Heart right ventricle (tissue), 16 donors: ENCODE results near the gene PLEKHO2. TPM values are rescaled to one million over a fixed set of nuclear protein-coding genes. Genes with fewer than 3 reads are reported as not detected.

Experiments used
- ATAC-seq, 8 donors: fragments of 200-7000 bp; cut with Tn5 transposase; one replicate each; pipeline ENCODE4 v1.9.1; 2020; ENCODE audit warnings: mild to moderate bottlenecking in 8 of 8, moderate library complexity in 8 of 8, moderate number of reproducible peaks in 1 of 8
- DNase-seq, 2 donors: peaks; one replicate each; pipeline ENCODE4 v3.0.0-alpha.2; 2020
- H3K27ac ChIP-seq, 10 donors: fragments of 200-600 bp; sonication (generic) in 2 of 10; one replicate each; pipeline versions ENCODE4 v1.5.0 to v1.8.0; 2020 to 2022; ENCODE audit warnings: mild to moderate bottlenecking in 3 of 10
- H3K27me3 ChIP-seq, 7 donors: fragments of 200-600 bp; one replicate each; pipeline ENCODE4 v1.8.0; 2021 to 2022; ENCODE audit warnings: mild to moderate bottlenecking in 2 of 7
- H3K36me3 ChIP-seq, 9 donors: fragments of 200-600 bp; sonication (generic) in 1 of 9; one replicate each; pipeline versions ENCODE4 v1.5.0 to v1.8.0; 2020 to 2022; ENCODE audit warnings: mild to moderate bottlenecking in 2 of 9
- H3K4me1 ChIP-seq, 9 donors: fragments of 200-600 bp; sonication (generic) in 1 of 9; one replicate each; pipeline versions ENCODE4 v1.5.0 to v1.8.0; 2020 to 2022; ENCODE audit warnings: mild to moderate bottlenecking in 4 of 9
- H3K4me3 ChIP-seq, 10 donors: fragments of 200-600 bp; sonication (generic) in 2 of 10; one replicate each; pipeline versions ENCODE4 v1.5.0 to v1.8.0; 2020 to 2022; ENCODE audit warnings: mild to moderate bottlenecking in 7 of 10, moderate library complexity in 2 of 10
- H3K9me3 ChIP-seq, 11 donors: fragments of 200-600 bp in 10 of 11; sonication (generic) in 2 of 11; one replicate each; pipeline versions ENCODE4 v1.5.0 to v1.8.0; 2013 to 2022; ENCODE audit warnings: mild to moderate bottlenecking in 2 of 11, control low read depth in 1 of 11, moderate library complexity in 1 of 11
- WGBS, 2 donors: extraction: QIAGEN DNeasy Blood & Tissue Kit; methylation state at CpG; one replicate each; pipeline ENCODE4 v1.1.7; 2013; ENCODE audit warnings: inconsistent platforms in 1 of 2; 5-methylcytosine and 5-hydroxymethylcytosine counted together
- intact Hi-C, 10 donors: fragments of 100-400 bp; cut with DNase I; formaldehyde crosslinking; loops; one replicate each; pipeline versions ENCODE4 v1.11.1 to v1.14.2; 2022
- polyA plus RNA-seq, 2 donors: library from polyadenylated mRNA; stranded (reverse); fragments of 200-250 nt; gene quantifications; one replicate each; pipeline ENCODE4 v1.2.3, GENCODE V29; 2013
- total RNA-seq, 10 donors: library from RNA; stranded (reverse); fragmentation: NEBNext Ultra II Directional in 3 of 10; extraction: Animal tissue kit (Norgen Biotek cat#: 25700) in 3 of 10; gene quantifications; one replicate each; pipeline versions ENCODE4 v1.2.1 to v1.2.4, GENCODE V29; 2021 to 2023
- TF ChIP-seq, protein P1 (sequence below), 9 donors: fragments of 200-600 bp; sonication (generic) in 2 of 9; IDR thresholded peaks; one replicate each; pipeline versions ENCODE4 v1.5.0 to v1.8.0; 2021 to 2022; ENCODE audit warnings: antibody characterized with exemption in 9 of 9, mild to moderate bottlenecking in 5 of 9, moderate library complexity in 1 of 9
- donor health status: Arrhythmogenic right ventricular cardiomyopathy.
- donor health status: ischemic (EF 13 %, LVEDD 7.1; RV severe dilation, severe dysfunction).
- donor health status: healthy with polysubstance abuse.
- donor health status: DM: no; HTN: yes; CAD: no.
- donor health status: DM: no; HTN: no; CAD: no.
- donor health status: ischemic (EF 25% LVEDD 6.9; RV normal size, moderate dysfunction).
- donor health status: ischemic (EF 25% LVEDD 5.7; RV mildly dilated, moderate dysfunction).
- donor health status: healthy.
- donor health status: DM: yes; HTN: yes; CAD: no.
- donor health status: Ischemic cardiomyopathy.
- donor health status: ischemic (EF 35%, LVEDD 5.7; RV mildly dilated, moderate dysfunction).
- donor health status: nonischemic (EF 11% LVEDD 7.7; RV severe dilation, severe dysfunction).
- donor health status: DM: yes; HTN: yes; CAD: no.
- donor health status: PGD.
- donor health status: ischemic (EF 29% LVEDD 5.4; RV normal size, mild dysfunction).
- donor health status: nonischemic (EF 23%, LVEDD 6.1; RV moderate dilation, normal function).

Gene PLEKHO2
- total and polyA plus RNA-seq, 12 donors: 5.9 to 24.2 (median 9.7) TPM

DNA sequence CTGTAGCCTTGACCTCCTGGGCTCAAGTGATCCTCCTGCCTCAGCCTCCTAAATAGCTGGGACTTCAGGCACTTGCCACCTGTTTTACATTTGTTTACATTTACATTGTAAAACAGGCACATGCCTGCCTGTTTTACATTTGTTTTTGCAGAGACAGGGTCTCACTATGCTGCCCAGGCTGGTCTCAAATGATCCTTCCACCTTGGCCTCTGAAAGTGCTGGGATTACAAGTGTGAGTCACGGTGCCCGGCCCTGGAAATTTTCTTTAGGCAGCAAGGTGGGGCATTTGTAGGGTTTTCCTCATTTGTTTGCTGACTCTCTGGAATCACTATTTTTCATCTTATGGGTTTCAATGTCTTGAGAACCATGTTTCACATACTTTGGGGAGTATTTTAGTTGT lies 41.2 kb upstream of the PLEKHO2 start:
- TF ChIP-seq, protein P1, sequence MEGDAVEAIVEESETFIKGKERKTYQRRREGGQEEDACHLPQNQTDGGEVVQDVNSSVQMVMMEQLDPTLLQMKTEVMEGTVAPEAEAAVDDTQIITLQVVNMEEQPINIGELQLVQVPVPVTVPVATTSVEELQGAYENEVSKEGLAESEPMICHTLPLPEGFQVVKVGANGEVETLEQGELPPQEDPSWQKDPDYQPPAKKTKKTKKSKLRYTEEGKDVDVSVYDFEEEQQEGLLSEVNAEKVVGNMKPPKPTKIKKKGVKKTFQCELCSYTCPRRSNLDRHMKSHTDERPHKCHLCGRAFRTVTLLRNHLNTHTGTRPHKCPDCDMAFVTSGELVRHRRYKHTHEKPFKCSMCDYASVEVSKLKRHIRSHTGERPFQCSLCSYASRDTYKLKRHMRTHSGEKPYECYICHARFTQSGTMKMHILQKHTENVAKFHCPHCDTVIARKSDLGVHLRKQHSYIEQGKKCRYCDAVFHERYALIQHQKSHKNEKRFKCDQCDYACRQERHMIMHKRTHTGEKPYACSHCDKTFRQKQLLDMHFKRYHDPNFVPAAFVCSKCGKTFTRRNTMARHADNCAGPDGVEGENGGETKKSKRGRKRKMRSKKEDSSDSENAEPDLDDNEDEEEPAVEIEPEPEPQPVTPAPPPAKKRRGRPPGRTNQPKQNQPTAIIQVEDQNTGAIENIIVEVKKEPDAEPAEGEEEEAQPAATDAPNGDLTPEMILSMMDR (IDR thresholded peaks at IDR 0.05): no peak
- H3K9me3 ChIP-seq: no peaks in the 10 kb centered on the region
- DNase-seq: no peak
- no peak overlapping the region for H3K4me3 ChIP-seq
- H3K4me1 ChIP-seq: peaks cover 0 to 31% (median 6%) of the 10 kb centered on the region in 9 donors
- no peaks in the 10 kb centered on the region for H3K36me3 ChIP-seq
- H3K27me3 ChIP-seq: no peaks in the 10 kb centered on the region
- WGBS, 2 donors: 94 to 95% methylated on average over 2 of the region's 2 CpGs
- intact Hi-C loops: no loop called here
- H3K27ac ChIP-seq: peak overlapping the region in 6 of 10 donors; percentile 31 to 88 (median 82)
- ATAC-seq: no peak

GRCh38 chr15:64803526-64803925 lies 38.2 kb upstream of the PLEKHO2 start:
- intact Hi-C loops: no loop called here
- no peak for ATAC-seq

DNA sequence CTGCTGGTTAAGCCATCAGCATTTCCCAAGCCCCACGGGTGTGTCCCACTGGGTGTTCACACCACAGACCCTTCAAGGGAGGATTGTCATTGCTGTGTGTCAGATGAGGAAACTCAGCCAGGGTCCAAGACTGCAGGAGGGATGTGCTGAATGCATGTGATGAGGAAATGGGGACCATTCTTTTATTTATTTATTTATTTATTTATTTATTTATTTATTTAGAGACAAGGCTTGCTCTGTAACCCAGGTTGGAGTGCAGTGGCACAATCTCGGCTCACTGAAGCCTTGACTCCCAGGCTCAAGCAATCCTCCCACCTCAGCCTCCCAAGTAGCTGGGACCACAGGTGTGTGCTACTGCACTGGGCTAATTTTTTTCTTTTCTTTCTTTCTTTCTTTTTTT lies 37.1 kb upstream of the PLEKHO2 start:
- Histone ChIP-seq H3K27ac (peak overlapping the region in 8 of 10 donors; percentile 21 to 86 (median 62)), H3K9me3 (no peaks in the 10 kb centered on the region), H3K4me1 (peaks cover 0 to 32% (median 14%) of the 10 kb centered on the region in 9 donors), H3K36me3 (no peaks in the 10 kb centered on the region), H3K27me3 (peaks cover 0 to 5% (median 0%) of the 10 kb centered on the region in 7 donors), H3K4me3 (no peak overlapping the region)
- WGBS, 2 donors: 43 to 70% methylated on average over 2 of the region's 2 CpGs
- intact Hi-C loops: loop anchor here in 2 of 10 donors (5.0 kb wide), 2 partner anchors 62 to 117 kb away; no protein-coding TSS in a partner anchor
- no peak for ATAC-seq
- TF ChIP-seq, protein P1 (IDR thresholded peaks at IDR 0.05): no peak
- DNase-seq: no peak

More at GRCh38 chr15:64803526-64803925, 38.2 kb upstream of the PLEKHO2 start:
- no peak for DNase-seq
- Histone ChIP-seq H3K27ac (peak overlapping the region in 8 of 10 donors; percentile 0 to 86 (median 62)), H3K9me3 (no peaks in the 10 kb centered on the region), H3K27me3 (no peaks in the 10 kb centered on the region), H3K4me3 (no peak overlapping the region), H3K4me1 (peaks cover 0 to 31% (median 14%) of the 10 kb centered on the region in 9 donors), H3K36me3 (no peaks in the 10 kb centered on the region)
- 91 to 95% methylated on average over 1 of the region's 1 CpG for WGBS, 2 donors
- TF ChIP-seq, protein P1 (IDR thresholded peaks at IDR 0.05): no peak

- ATAC-seq: no peak
- H3K4me3 ChIP-seq: no peak overlapping the region
- DNase-seq: no peak
- H3K27ac ChIP-seq: peak overlapping the region in 1 of 10 donors; percentile 15
- H3K36me3 ChIP-seq: no peaks in the 10 kb centered on the region
- TF ChIP-seq, protein P1 (IDR thresholded peaks at IDR 0.05): no peak
- H3K9me3 ChIP-seq: no peaks in the 10 kb centered on the region
- 72 to 80% methylated on average over 6 of the region's 6 CpGs for WGBS, 2 donors
- intact Hi-C loops: loop anchor here in 2 of 10 donors (5.0 kb wide), 2 partner anchors 64 to 119 kb away; no protein-coding TSS in a partner anchor
- H3K27me3 ChIP-seq: peaks cover 0 to 5% (median 0%) of the 10 kb centered on the region in 7 donors
- H3K4me1 ChIP-seq: peaks cover 0 to 37% (median 14%) of the 10 kb centered on the region in 9 donors
These were observed 35.2 kb upstream of the PLEKHO2 start for GRCh38 chr15:64806509-64806908.
